Liver (tissue), 9 donors: ENCODE data around the gene TJAP1. TPM values are rescaled to one million over a fixed set of nuclear protein-coding genes. Genes with fewer than 3 reads are reported as not detected.

Experiments
- DNase-seq: peaks from one replicate; pipeline ENCODE4 v3.0.0-alpha.2; 2017; ENCODE audit warnings: low spot score
- H3K27ac ChIP-seq, 2 donors: one replicate each; pipeline ENCODE4 v1.7.0; 2013; ENCODE audit warnings: inconsistent platforms in 2 of 2, low read length in 2 of 2, control low read depth in 1 of 2, low read depth in 1 of 2, mild to moderate bottlenecking in 1 of 2
- H3K27me3 ChIP-seq, 4 donors: one replicate each; pipeline versions ENCODE4 v1.6.1 to v1.7.0; 2013; ENCODE audit warnings: low read length in 3 of 4, inconsistent platforms in 1 of 4, mild to moderate bottlenecking in 1 of 4, moderate library complexity in 1 of 4; ENCODE audit not compliant: control insufficient read depth in 4 of 4, insufficient read depth in 4 of 4
- H3K36me3 ChIP-seq, 4 donors: one replicate each; pipeline versions ENCODE4 v1.6.1 to v1.7.0; 2013; ENCODE audit warnings: low read length in 3 of 4, mild to moderate bottlenecking in 3 of 4, low read depth in 1 of 4, moderate library complexity in 1 of 4; ENCODE audit not compliant: control insufficient read depth in 4 of 4, insufficient read depth in 3 of 4
- H3K4me1 ChIP-seq, 4 donors: one replicate each; pipeline versions ENCODE4 v1.6.1 to v1.7.0; 2013; ENCODE audit warnings: low read length in 3 of 4, mild to moderate bottlenecking in 3 of 4, moderate library complexity in 1 of 4; ENCODE audit not compliant: control insufficient read depth in 4 of 4, insufficient read depth in 4 of 4
- H3K4me3 ChIP-seq, 3 donors: one replicate each; pipeline versions ENCODE4 v1.6.1 to v1.7.0; 2013; ENCODE audit warnings: low read length in 3 of 3, control low read depth in 1 of 3, low read depth in 1 of 3, mild to moderate bottlenecking in 1 of 3
- H3K9ac ChIP-seq, 2 donors: one replicate each; pipeline ENCODE4 v1.7.0; 2013; ENCODE audit warnings: low read length in 2 of 2, mild to moderate bottlenecking in 2 of 2, moderate library complexity in 2 of 2, control low read depth in 1 of 2, low read depth in 1 of 2
- H3K9me3 ChIP-seq, 4 donors: one replicate each; pipeline versions ENCODE4 v1.6.1 to v1.7.0; 2013; ENCODE audit warnings: low read length in 3 of 4; ENCODE audit not compliant: control insufficient read depth in 4 of 4
- ATF3 ChIP-seq: IDR thresholded peaks from 2 replicates; pipeline ENCODE4 v1.6.1; 2016; ENCODE audit warnings: antibody characterized with exemption
- CTCF ChIP-seq: fragments of 150-350 bp; IDR thresholded peaks from 2 replicates; pipeline ENCODE4 v1.5.1; 2017; ENCODE audit warnings: improper control_type of control experiment, low read depth, low read length; ENCODE audit not compliant: missing input control
- FOXA1 ChIP-seq: IDR thresholded peaks from 2 replicates; pipeline ENCODE4 v1.6.1; 2016; ENCODE audit warnings: antibody characterized with exemption
- FOXA2 ChIP-seq: IDR thresholded peaks from 2 replicates; pipeline ENCODE4 v1.6.1; 2016; ENCODE audit warnings: antibody characterized with exemption
- GABPA ChIP-seq, 2 donors: IDR thresholded peaks in 1 of 2; conservative IDR thresholded peaks in 1 of 2; 2 replicates each; pipeline ENCODE4 v1.6.1; 2016; ENCODE audit warnings: antibody characterized with exemption in 2 of 2, mild to moderate bottlenecking in 1 of 2, moderate library complexity in 1 of 2
- HNF4A ChIP-seq, 2 donors: conservative IDR thresholded peaks; 2 replicates each; pipeline ENCODE4 v1.6.1; 2016; ENCODE audit warnings: antibody characterized with exemption in 2 of 2, mild to moderate bottlenecking in 2 of 2
- HNF4G ChIP-seq: IDR thresholded peaks from 2 replicates; pipeline ENCODE4 v1.6.1; 2016; ENCODE audit warnings: antibody characterized with exemption
- JUND ChIP-seq, 2 donors: IDR thresholded peaks; 2 replicates each; pipeline ENCODE4 v1.6.1; 2016; ENCODE audit warnings: antibody characterized with exemption in 2 of 2
- NR2F2 ChIP-seq: IDR thresholded peaks from 2 replicates; pipeline ENCODE4 v1.6.1; 2016; ENCODE audit warnings: antibody characterized with exemption
- RAD21 ChIP-seq, 2 donors: IDR thresholded peaks; 2 replicates each; pipeline ENCODE4 v1.6.1; 2016; ENCODE audit warnings: antibody characterized with exemption in 2 of 2, mild to moderate bottlenecking in 2 of 2
- REST ChIP-seq: IDR thresholded peaks from 2 replicates; pipeline ENCODE4 v1.6.1; 2016; ENCODE audit warnings: antibody characterized with exemption, mild to moderate bottlenecking
- RXRA ChIP-seq, 2 donors: IDR thresholded peaks; 2 replicates each; pipeline ENCODE4 v1.6.1; 2017 to 2018; ENCODE audit warnings: antibody characterized with exemption in 2 of 2, mild to moderate bottlenecking in 1 of 2
- SP1 ChIP-seq: IDR thresholded peaks from 2 replicates; pipeline ENCODE4 v1.6.1; 2018; ENCODE audit warnings: antibody characterized with exemption, mild to moderate bottlenecking
- TAF1 ChIP-seq: conservative IDR thresholded peaks from 2 replicates; pipeline ENCODE4 v1.6.1; 2016; ENCODE audit warnings: antibody characterized with exemption, mild to moderate bottlenecking
- YY1 ChIP-seq: IDR thresholded peaks from 2 replicates; pipeline ENCODE4 v1.6.1; 2016; ENCODE audit warnings: antibody characterized with exemption, mild to moderate bottlenecking
- ZBTB33 ChIP-seq: IDR thresholded peaks from 2 replicates; pipeline ENCODE4 v1.6.1; 2016; ENCODE audit warnings: antibody characterized with exemption
- WGBS: extraction: QIAGEN DNeasy Blood & Tissue Kit; methylation state at CpG from one replicate; pipeline ENCODE4 v1.1.7; 2013; 5-methylcytosine and 5-hydroxymethylcytosine counted together
- polyA plus RNA-seq, 2 donors: library from polyadenylated mRNA; stranded (reverse) in 1 of 2; unstranded in 1 of 2; fragments of 200-250 nt in 1 of 2; fragments of >200 nt in 1 of 2; fragmentation: Nextera tagmentation in 1 of 2; extraction: Ambion mirVana in 1 of 2; gene quantifications; one replicate each; pipeline versions ENCODE4 v1.2.1 to v1.2.3, GENCODE V29; 2013 to 2015
- total RNA-seq, 2 donors: library from RNA; depleted of rRNA; stranded (reverse); fragments of >200 nt; gene quantifications; one replicate each; pipeline ENCODE4 v1.2.3, GENCODE V29; 2014
- donor health status: healthy.
- donor health status: healthy.
- donor health status: healthy.
- donor health status: healthy.
- donor health status: healthy.

TJAP1 gene
- total and polyA plus RNA-seq, 4 donors: 6.9 to 10.3 (median 7.8) TPM

GRCh38 chr6:43496370-43497128, 19.2 kb downstream of the TJAP1 start (continued):
- TF ChIP-seq CTCF (peak; percentile 48), FOXA1 (no peak), RXRA (IDR thresholded peaks at IDR 0.05) (peak; percentile 52 to 66), HNF4G (no peak)

- H3K4me3 ChIP-seq: no peak overlapping the region
- 91% methylated on average over 6 of the region's 6 CpGs for WGBS
- H3K4me1 ChIP-seq: peaks cover 8 to 52% (median 39%) of the 10 kb centered on the region in 4 donors
- H3K9ac ChIP-seq: no peak overlapping the region
- H3K27me3 ChIP-seq: no peaks in the 10 kb centered on the region
- no peaks in the 10 kb centered on the region for H3K9me3 ChIP-seq
- TF ChIP-seq RXRA (IDR thresholded peaks at IDR 0.05): no peak
- no peak for TF ChIP-seq HNF4A (conservative IDR thresholded peaks at IDR 0.05)
- TF ChIP-seq SP1: no peak
- TF ChIP-seq REST: no peak
- TF ChIP-seq TAF1: no peak
- no peak for TF ChIP-seq ZBTB33
- TF ChIP-seq JUND (IDR thresholded peaks at IDR 0.05): no peak
- no peak for TF ChIP-seq NR2F2
- TF ChIP-seq GABPA (IDR thresholded peaks at IDR 0.05 in 1 of 2, conservative IDR thresholded peaks at IDR 0.05 in 1 of 2): no peak
- no peak for TF ChIP-seq HNF4G
- no peak for TF ChIP-seq ATF3
- TF ChIP-seq FOXA1: no peak
- no peak for TF ChIP-seq YY1
- TF ChIP-seq RAD21 (IDR thresholded peaks at IDR 0.05): no peak
- TF ChIP-seq FOXA2: no peak
- DNase-seq: no peak
- H3K27ac ChIP-seq: no peak overlapping the region
- H3K36me3 ChIP-seq: peaks cover 2 to 26% (median 9%) of the 10 kb centered on the region in 4 donors
Measured at GRCh38 chr6:43497129-43497396, 19.7 kb downstream of the TJAP1 start.
